ENCODE measurements around the gene TMEM170B.

The TMEM170B gene, protein sequence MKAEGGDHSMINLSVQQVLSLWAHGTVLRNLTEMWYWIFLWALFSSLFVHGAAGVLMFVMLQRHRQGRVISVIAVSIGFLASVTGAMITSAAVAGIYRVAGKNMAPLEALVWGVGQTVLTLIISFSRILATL

DNA sequence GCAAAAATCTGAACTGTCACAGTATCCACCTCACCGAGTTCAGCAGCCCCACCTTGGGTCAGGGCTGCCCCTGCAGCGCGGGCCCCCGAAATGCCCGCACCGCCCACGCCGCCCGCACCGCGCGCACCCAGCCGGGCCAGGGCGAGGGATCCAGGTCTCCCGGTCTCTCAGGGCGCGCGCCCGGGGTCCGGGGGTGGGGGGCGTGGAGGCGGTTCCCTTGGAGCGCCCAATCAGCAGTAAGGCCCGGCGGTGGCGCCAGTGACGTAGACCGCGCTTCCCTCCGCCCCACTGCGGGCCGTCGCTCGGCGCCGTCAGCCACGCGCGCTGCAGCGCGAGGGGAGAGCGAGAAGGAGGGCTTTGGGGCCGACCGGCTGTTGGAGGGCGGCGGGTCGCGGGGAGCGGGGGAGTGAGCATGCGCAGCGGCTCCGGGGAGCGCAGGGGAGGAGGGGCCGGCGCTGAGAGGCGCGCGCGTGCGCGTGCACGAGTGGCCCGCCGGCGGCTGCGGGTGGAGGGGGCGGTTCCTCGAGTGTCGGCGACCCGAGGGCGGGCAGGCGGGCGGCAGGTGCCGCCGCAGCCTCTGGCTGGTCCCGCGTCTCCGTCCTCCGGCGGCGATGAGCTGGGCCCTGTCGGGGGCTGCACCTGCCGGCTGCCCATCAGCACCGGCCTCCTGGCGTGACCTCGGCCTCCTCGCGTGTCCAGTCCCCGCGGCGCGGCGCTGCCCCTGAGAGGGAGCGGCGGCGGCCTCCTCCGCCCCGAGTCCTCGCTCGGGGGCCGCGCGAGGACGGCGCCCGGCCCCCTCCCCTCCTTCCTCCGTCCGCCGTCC lies at the start of gene TMEM170B:
Gene TMEM170B (plus strand): TSS at position 521 of the 823 bp plus-strand sequence. CDS start 529 bp downstream, outside the sequence.
- peak; percentile 89 to 95 (median 94) for DNase-seq (ENCODE audit: low read depth in 3 of 3)

DNA sequence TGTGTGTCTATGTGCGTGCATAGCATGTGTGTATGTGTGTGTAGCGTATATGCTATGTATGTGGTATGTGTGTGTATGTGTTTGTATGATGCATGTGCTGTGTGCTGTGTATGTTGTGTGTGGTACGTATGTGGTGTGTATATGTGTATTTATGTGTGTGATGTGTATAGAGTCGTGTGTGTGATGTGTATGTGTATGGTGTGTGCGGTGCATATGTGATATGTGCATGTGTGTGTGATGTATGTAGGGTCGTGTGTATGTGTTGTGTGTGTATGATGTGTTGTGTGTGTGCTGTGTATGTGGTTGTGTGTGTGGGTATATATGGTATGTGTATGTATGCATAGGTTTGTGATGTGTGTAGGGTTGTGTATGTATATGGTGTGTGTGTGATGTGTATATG lies 46.6 kb upstream of the TMEM170B start:
- DNase-seq (ENCODE audit: low read depth in 3 of 3) = no peak

DNA sequence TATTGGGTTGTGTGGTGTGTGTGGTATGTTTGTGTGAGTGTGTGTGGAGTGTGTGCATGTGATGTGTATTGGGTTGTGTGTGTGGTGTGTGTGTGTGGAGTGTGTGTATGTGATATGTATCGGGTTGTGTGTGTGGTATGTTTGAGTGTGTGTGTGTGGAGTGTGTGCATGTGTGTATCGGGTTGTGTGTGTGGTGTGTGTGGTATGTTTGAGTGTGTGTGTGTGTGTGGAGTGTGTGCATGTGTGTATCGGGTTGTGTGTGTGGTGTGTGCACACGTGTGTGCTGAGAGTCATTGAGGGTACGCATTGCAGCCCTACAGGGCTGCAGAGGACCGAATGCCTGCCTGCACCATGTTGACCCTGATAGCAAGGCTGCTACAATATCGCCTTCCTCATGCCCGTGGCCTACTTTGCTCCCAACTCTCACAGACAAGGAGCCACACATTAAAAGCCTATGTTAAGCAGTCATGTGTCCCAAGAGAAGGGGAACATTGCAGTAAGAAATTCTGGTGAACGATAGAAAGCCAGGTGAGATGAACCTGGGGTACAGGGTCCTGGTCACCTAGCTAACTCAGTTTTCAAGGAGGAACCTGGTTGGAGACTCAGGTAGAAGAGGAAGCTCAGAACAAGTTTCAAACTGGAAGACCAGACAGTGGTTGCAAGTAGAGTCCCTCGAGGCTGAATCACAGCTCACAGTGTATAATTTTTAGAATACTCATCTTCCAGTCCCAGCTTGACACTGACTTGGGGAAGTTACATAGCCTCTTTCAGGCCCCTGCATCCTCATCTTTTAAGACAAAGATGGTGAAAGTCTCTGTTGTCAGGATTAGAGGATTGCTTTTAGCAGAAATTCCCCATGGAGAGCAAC lies 45.7 kb upstream of the TMEM170B start:
- no peak for DNase-seq (ENCODE audit: low read depth in 3 of 3)

DNA sequence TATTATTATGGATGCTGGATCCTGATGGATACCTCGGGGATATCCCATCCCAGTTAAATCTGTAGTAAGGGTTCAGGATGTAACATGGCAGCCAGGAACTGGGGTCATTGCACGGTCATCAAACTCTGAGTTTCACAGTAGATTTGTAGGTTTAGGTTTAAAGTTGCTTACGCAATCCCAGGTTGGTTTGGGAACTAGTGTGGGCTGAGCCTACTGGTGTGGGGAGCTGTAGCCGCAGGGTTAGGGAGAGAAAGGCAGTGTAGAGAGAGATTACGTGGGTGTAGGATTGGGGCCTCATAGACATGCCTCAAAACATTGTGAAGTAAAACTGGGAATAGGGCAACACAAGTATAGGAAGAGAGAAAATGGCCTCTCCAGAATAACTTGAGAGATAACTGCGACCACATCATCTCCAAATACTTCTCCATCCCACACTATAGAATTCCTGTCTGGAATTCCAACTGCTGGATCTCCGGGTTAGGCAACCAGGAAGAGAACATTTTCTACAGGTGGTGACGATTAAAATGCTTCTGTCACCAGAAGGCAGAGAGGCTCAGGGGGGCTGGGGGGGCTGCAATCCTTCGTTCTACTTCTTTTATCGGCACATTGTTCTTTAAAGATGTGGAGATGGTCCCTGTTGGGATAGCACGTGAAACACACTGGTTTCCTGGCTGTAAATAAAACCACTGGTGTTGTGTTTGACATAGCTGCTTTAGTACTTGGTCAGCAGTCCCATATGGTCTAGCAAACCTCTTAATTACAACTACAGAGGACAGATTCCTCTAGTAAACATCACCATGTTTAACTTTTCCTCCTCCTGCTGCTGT lies 44.9 kb upstream of the TMEM170B start:
- DNase-seq (ENCODE audit: low read depth in 3 of 3) = no peak

DNA sequence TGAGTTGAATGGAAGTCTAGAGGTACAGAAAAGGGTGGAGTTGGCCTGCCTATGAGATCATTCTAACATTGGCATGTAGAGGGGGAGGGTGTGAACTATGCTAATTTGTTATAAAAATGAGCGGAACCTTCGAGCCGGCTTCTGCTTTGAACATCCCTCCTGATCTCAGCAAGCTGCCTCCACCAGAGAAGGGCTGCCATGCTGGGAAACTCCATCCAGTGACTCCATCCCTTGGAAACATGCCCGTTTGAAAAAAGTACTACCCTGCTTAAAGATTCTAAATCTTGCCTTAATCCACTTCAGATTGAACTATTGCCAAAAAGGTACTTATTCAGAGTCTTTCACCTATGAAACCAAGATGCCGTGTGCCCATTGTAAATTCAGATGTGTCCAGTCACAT lies 43.6 kb upstream of the TMEM170B start:
- DNase-seq (ENCODE audit: low read depth in 3 of 3) = no peak

DNA sequence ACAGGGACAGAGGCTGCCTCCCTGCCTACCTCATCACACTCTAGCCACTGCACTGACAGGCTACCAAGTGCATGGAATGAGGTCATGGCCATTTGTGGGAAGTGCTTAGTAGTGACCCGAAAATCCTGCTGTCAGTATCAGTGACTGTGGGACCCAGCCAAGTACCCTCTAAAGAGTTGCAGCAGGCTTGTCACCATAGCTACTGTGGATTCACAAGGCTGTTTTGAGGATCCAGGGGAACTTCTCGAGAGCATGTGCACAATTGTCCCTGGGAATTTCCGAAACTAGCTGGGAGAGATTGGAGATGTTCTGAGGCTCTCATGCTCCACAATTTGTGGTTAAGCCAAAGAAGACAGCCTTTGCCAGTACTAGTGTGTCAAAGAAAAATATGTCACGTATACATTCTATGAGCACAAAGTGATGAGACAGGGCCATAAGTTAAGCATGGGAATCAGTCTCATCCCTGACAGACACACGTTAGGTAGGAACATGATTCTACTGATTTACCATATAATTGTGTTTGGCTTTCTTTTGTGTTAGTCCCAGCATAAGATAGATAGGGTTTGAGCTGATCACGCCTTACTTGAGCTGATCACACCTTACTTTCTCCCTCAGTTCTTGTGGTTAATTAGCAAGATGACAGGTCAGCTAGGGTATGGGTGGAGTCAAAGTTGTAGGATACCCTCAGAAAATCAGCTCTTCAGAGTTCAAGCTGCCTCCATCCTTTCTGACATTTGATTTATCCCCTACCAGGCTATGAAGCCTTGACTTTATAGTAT lies 42.6 kb upstream of the TMEM170B start:
- no peak for DNase-seq (ENCODE audit: low read depth in 3 of 3)

DNA sequence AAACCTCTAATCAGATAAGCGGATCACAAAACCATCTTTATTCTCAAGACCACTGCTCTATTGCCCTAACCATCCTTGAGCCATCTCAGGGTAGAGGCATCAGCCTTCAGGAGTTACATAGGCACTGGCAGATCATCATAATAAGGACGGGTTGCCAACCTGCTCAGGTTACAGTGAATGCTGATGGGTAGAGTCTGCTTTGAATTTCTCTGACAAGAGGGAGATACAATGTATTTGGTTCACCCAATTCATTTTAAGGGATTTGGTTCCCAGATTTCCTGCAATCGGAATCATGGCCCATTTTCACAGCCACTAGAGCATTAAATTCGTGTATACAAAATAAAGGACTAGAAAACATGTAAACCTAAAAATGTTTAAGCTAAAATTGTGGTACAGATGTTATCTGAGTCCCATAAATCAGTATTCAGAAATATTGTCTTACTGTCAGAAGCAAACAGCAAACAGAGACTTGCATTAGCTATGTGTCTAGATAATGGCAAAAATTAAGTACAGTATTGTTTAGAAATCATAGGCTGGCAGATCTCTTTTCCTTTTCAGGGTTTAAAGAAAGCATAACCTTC lies 41.9 kb upstream of the TMEM170B start:
- no peak for DNase-seq (ENCODE audit: low read depth in 3 of 3)

DNA sequence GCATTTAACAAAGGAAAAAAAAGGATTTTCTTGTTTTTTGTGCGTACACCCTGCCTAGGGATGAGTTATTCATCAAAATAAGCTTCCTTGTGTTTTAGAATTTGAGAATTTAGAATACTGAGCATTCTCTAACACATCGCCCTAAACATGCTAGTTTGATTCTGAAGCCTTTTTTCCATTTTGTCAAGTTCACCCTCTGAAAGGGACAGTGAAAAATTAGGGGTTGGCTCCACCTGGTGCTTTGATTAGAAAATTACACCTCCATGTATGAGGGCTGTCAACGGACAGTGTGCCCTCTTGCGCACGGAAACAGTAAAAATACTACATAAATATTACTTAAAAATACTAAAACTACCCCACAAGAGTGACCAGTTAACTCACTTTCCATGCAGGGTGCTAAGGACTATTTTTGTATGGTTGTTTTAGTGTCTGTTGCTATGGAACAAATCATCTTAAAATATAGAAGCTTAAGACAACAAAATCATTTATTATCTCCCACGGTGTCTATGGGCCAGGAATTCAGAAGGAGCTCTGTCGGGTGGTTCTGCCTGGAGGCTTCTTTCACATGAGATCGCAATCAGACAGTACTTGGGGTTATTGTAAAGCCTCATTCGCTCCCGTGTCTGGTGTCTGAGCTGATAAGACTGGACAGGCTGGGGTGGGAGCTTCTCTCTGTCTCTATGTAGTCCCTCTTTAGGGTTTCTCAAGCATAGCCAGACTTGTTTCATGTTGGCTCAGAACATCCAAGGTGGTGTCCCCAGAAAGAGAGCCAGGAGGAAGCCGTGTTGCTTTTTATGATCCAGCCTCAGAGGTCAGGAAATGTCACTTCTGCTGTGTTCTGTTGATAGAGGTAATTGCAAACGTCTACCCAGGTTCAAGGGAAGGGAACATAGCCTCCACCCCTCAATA lies 41.1 kb upstream of the TMEM170B start:
- peak in 2 of 3 experiments; percentile 48 to 62 for DNase-seq (ENCODE audit: low read depth in 3 of 3)

DNA sequence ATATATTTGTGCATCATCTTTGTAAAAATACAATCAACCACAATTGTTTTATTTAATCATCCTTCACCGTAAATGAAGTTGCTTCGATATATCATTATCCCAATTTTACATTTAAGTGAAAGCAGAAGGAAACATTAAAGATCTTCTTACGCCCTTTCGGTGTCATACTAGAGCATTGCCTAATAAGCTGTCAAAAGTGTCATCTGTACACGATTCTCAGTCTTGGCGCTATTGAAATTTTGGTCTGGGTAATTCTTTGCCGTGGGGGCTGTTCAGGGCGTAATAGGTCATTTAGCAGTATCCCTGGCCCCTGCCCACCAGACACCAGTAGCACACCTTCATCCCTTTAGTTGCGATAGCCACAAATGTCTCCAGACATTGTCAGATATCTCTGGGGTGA lies 40.4 kb upstream of the TMEM170B start:
- DNase-seq (ENCODE audit: low read depth in 3 of 3) = no peak

DNA sequence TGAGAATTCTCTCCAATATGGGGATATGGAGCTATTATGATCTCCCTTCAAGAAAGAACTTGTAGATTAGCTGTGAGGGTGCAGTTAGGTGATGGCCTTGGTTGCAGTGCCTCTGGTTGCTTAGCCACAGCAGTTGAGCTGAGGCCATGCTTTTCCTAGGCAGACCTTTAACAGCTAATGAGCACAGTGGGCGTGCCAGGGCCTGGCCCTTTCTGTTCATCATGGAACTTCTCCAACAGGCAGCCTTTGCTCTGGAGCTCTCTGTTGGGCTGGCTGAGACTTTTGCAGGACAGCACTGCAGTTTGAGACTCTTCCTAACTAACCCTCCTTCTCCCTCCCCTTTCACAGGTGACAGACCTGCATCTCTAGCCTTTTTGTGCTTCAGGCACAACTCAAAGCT lies 39.7 kb upstream of the TMEM170B start:
- no peak for DNase-seq (ENCODE audit: low read depth in 3 of 3)

DNA sequence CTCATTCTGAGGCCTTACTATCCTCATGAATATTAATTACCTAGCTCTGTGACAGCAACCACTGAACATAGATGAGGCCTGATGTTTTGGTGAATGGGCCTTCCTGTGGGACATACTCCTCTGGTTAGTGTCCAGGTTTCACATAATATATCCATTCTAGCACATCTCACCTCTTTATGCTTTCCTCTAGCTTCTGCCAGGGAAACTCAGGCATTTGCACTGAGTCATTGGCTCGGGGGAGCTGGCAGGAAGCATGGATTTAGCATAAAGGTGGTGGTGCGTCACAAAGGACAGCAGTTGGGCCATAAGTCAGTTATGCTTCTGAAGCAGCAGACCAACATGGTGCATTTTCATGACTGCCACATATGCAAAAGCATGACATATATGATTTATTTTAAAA lies 37.5 kb upstream of the TMEM170B start:
- no peak for DNase-seq (ENCODE audit: low read depth in 3 of 3)

DNA sequence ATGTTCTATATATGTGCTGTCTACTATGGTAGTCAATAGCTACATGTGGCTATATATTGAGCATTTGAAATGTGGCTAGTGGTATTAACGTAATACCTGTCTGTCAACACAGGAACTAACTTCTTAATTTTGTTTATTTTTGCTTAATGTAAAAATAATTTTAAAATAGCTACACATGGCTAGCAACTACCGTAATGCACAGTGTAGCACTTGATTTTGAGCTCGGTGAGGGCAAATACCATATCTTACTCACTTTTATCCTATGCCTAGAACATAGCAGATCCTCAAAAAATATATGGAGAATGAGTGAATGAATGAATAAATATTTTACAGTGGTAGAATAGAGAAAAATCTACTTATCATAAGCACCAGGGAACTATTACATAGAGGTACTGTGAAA lies 28.1 kb upstream of the TMEM170B start:
- no peak for DNase-seq (ENCODE audit: low read depth in 3 of 3)

DNA sequence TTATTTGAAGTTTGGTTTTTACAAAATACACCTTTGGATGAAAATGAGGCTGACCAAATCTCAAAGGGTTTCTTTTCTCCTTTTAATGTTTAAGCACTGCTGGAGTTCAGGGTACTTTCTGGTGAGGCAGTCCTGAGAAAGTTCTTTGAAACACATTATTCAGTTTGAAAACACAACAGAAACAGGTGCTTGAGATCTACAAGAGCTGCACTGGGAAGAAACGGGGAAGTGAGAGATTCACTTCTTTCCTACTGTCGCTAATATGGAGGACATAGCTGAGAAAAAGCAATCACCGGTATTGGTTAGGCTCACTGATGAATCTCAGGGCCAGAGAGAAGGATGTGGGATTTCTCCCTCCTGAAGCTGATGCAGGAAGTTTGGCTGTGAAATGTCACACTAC lies 22.9 kb upstream of the TMEM170B start:
- no peak for DNase-seq (ENCODE audit: low read depth in 3 of 3)

DNA sequence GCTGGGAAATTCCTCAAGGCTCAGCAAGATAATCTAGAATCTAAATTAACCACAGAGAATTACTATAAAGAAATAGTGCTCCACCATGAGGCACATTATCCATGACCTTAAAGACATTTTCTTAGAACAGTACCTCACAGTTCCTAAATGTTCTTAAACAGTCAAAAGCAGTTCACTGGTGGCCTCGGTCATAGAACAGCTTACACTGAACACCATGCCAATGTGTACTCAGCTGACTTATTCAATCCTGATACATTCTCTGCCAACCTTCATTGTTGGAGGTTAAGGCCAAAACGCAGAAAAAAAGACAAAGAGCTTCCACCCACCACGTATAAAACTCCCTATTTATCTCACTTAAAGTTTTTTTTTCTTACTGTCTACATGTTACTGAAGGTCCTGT lies 21.8 kb upstream of the TMEM170B start:
- no peak for DNase-seq (ENCODE audit: low read depth in 3 of 3)

DNA sequence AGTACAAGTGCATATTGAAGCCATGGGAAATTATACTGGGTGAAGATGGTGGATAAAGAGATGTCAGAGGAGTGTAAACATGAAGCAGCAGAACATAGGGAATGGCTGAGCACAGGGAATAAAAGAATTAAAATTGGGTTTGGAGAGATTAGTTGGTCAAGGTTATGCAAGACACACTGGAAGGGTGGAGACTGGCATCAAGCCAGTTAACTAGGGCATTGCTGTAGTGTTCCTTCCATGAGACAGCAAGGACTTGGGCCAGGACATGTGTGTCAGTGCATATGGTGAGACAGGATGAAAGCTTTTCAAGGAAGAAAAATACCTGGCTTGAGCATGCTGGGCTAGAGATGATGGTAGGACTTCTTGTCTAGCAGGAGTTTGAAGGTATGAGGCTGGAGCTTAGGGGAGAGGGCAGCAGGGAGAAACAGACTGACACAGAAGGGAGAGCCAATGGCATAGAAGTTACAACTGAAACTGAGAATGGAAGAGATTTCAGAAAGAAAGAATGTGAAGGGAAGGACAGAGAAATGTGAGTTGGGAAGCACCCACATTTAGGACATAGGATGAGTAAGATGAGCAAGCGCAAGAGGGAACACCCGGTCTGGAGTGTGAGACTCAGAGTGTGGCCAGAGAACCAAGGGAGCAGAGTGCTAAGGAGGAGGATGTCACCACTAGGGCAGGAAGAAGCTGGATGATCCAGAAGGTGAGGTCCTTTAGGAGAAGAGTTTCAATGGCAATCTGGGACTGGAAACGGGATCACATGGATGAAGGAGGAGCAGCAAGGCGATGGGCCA lies 14.5 kb upstream of the TMEM170B start:
- DNase-seq (ENCODE audit: low read depth in 3 of 3) = no peak

DNA sequence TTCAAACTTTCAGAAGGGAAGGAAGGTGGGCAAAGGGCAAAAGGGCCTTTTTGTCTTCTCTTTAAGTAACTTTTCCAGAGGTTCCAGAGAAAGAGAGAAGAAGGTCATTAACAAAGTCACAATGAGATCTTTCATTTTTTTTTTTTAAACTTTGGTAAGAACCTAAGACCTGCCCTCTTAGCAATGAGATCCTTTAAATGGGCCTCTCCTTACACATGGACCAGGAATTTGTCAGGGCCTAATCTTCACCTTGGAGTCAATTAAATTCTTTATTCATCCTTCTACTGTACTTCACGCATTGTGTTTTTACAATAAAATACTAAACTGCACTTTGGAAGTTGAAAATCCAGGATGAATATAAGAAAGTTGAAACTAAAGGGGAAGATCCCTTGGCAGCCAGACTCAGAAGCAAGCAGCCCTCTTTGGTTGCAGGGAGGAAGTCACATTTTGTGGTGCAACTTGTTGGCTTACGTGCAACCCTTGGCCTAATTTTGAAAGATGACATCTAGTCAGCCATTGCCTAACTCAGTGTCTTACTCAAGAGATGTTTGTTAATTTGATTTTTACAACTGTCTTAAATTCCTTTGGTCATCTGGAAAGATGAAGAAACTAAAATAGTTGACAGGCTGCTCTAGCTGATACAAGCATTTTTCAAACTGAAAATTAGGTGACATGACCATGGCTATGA lies 11.9 kb upstream of the TMEM170B start:
- DNase-seq (ENCODE audit: low read depth in 3 of 3) = no peak

DNA sequence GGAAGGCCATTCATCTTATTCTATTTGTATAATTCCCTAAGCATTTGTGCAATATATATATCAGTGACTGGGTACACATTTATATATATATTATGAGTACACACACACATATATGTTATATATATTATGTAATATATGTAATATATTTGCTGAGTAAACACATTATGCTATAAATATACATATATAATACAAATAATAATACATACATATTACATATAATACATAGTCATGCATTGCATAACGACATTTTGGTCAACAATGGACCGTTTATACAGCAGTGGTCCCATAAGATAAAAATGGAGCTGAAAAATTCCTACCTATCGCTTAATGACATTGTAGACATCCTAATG lies 11.4 kb upstream of the TMEM170B start:
- DNase-seq (ENCODE audit: low read depth in 3 of 3) = no peak

DNA sequence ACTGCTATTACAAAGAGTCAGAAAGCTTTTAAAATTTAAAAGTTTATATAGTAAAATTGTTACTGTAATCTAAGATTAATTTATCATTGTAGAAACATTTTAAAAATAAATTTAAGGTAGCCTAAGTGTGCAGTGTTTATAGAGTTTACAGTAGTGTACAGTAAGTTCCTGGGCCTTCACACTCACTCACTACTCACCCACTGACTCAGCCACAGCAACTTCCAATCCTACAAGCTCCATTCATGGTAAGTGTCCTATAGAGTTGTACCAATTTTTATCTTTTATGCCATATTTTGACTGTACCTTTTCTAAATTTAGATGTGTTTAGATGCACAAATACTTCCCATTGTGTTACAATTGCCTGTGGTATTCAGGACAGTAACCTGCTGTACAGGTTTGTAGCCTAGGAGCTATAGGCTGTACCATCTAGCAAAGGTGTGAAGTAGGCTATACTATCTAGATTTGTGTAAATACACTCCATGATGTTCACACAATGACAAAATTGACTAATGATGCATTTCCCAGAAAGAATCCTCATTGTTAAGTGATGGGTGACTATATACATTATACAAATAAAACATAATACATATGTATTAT lies 10.2 kb upstream of the TMEM170B start:
- DNase-seq (ENCODE audit: low read depth in 3 of 3) = no peak
